ENCODE results near the gene CNST. TPM values are rescaled to one million over a fixed set of nuclear protein-coding genes. Genes with fewer than 3 reads are reported as not detected.
A peak's percentile ranks its signal among the peaks of the same experiment; 100 is the strongest.

Gene CNST
- total RNA-seq, 3 donors from 2014 or later (not counting 1 experiment from before 2014, with no cell fraction given), result 48.2 to 56.1 (median 49.7) TPM

DNA sequence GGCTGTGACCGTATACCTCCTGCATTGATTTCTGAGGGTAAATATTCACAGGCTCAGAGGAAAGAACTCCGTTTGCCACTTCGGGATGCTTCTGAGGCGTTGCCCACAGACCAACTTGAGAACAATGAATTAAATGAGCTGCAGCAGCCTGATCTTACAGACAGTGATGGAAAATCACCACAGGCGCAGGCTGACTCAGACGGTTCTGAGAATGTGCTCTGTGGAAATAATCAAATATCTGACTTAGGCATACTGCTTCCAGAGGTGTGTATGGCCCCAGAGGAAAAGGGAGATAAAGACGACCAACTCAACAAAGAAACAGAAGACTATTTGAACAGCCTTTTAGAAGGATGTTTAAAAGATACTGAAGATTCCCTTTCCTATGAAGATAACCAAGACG is 81.3 kb downstream of the CNST start:
- H3K36me3 Mint-ChIP-seq, result peaks cover 18% of the 10 kb centered on the region
- H3K4me1 Mint-ChIP-seq, result peaks cover 7 to 12% of the 10 kb centered on the region in 2 donors
- no peaks in the 10 kb centered on the region for H3K27me3 Mint-ChIP-seq (ENCODE audit: low read depth in 2 of 2)
- TF ChIP-seq, protein P1, sequence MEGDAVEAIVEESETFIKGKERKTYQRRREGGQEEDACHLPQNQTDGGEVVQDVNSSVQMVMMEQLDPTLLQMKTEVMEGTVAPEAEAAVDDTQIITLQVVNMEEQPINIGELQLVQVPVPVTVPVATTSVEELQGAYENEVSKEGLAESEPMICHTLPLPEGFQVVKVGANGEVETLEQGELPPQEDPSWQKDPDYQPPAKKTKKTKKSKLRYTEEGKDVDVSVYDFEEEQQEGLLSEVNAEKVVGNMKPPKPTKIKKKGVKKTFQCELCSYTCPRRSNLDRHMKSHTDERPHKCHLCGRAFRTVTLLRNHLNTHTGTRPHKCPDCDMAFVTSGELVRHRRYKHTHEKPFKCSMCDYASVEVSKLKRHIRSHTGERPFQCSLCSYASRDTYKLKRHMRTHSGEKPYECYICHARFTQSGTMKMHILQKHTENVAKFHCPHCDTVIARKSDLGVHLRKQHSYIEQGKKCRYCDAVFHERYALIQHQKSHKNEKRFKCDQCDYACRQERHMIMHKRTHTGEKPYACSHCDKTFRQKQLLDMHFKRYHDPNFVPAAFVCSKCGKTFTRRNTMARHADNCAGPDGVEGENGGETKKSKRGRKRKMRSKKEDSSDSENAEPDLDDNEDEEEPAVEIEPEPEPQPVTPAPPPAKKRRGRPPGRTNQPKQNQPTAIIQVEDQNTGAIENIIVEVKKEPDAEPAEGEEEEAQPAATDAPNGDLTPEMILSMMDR (IDR thresholded peaks at IDR 0.05), result no peak
- intact Hi-C loops (cut with micrococcal nuclease), result no loop called here
- Histone ChIP-seq H3K4me3 (ENCODE audit: low read length) (no peak overlapping the region), H3K27ac (ENCODE audit: low read length) (no peak overlapping the region), H3K9me3 (ENCODE audit: control insufficient read depth, insufficient read depth, low read length) (no peaks in the 10 kb centered on the region), H3K36me3 (ENCODE audit: control insufficient read depth, insufficient read depth, low read length) (peaks cover 47% of the 10 kb centered on the region), H3K4me1 (ENCODE audit: control insufficient read depth, insufficient read depth, low read length) (no peaks in the 10 kb centered on the region), H3K27me3 (ENCODE audit: control insufficient read depth, insufficient read depth, low read length) (no peaks in the 10 kb centered on the region)
- 96% methylated on average over 7 of the region's 8 CpGs for WGBS (ENCODE audit: insufficient coverage)
- DNase-seq, result no peak
- no peak overlapping the region for H3K27ac Mint-ChIP-seq
- H3K4me3 Mint-ChIP-seq, result no peak overlapping the region
- H3K9me3 Mint-ChIP-seq, result peaks cover 2% of the 10 kb centered on the region in 2 donors
- ATAC-seq, result no peak

DNA sequence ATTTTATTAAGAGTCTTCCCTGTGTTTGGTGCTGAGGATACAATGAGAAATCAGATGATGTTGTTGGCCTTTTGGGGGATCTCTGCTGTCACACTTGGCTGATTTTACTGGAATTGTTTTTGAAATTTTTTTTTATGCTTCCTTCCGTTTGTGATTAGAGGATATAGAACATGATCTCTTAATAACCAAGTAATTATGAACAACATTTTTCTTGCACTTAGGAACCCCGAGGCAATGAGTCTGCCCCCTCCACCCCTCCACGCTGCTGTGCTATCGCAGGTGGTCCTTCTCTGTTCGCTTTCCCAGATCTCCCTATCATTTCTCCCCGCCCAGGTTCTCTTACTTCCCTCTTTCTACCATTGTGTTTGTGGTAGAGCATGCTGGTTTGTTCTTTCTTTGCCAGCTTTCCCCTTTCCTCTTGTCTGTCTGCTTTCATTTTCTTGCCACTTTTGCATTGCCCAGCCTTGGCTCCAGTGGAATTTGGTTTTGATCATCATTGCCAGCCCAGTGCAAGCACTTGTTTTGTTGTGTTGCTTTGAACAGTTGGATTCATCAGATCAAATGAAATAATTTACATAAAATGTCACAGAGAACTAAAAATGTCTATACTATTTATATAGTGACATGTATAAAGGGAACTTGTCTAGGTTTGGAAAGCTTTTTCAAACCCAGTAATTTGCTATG is 84.9 kb downstream of the CNST start:
- peaks cover 39% of the 10 kb centered on the region for H3K36me3 ChIP-seq (ENCODE audit: control insufficient read depth, insufficient read depth, low read length)
- intact Hi-C loops (cut with micrococcal nuclease), result no loop called here
- DNase-seq (no peak), ATAC-seq (no peak)
- no peaks in the 10 kb centered on the region for H3K4me1 ChIP-seq (ENCODE audit: control insufficient read depth, insufficient read depth, low read length)
- 81% methylated on average over 5 of the region's 6 CpGs for WGBS (ENCODE audit: insufficient coverage)
- Mint-ChIP-seq H3K27me3 (ENCODE audit: low read depth in 2 of 2) (no peaks in the 10 kb centered on the region), H3K27ac (no peak overlapping the region), H3K4me3 (no peak overlapping the region), H3K36me3 (peaks cover 19% of the 10 kb centered on the region), H3K9me3 (no peaks in the 10 kb centered on the region), H3K4me1 (peaks cover 11 to 26% of the 10 kb centered on the region in 2 donors)
- H3K27ac ChIP-seq (ENCODE audit: low read length), result no peak overlapping the region
- TF ChIP-seq, protein P1 (IDR thresholded peaks at IDR 0.05), result no peak
- no peak overlapping the region for H3K4me3 ChIP-seq (ENCODE audit: low read length)
- H3K9me3 ChIP-seq (ENCODE audit: control insufficient read depth, insufficient read depth, low read length), result no peaks in the 10 kb centered on the region
- no peaks in the 10 kb centered on the region for H3K27me3 ChIP-seq (ENCODE audit: control insufficient read depth, insufficient read depth, low read length)

DNA sequence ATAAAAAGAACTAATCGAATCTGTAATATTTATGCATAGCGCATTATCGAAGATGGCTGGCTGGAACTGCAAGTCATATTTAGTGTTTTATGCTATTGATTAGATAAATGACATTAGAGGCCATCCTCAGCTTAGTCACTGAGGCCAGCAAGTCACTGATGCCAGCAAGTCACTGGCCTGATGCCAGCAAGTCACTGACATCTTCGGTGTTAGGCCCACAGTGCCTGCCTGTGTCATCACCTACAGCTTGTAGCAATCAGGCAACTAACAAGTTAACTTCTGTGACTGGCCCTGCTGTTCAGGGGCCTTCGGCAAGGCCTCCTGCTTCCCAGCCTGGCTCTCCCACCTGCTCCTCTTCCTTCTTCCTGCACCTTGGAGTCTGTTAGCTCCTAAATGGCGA is 92.3 kb downstream of the CNST start:
- no peak for ATAC-seq
- Histone ChIP-seq H3K9me3 (ENCODE audit: control insufficient read depth, insufficient read depth, low read length) (no peaks in the 10 kb centered on the region), H3K27me3 (ENCODE audit: control insufficient read depth, insufficient read depth, low read length) (no peaks in the 10 kb centered on the region), H3K27ac (ENCODE audit: low read length) (no peak overlapping the region), H3K4me3 (ENCODE audit: low read length) (no peak overlapping the region), H3K4me1 (ENCODE audit: control insufficient read depth, insufficient read depth, low read length) (no peaks in the 10 kb centered on the region), H3K36me3 (ENCODE audit: control insufficient read depth, insufficient read depth, low read length) (peaks cover 19% of the 10 kb centered on the region)
- Mint-ChIP-seq H3K4me1 (peaks cover 4 to 13% of the 10 kb centered on the region in 2 donors), H3K36me3 (peaks cover 18% of the 10 kb centered on the region), H3K9me3 (no peaks in the 10 kb centered on the region), H3K27ac (peak overlapping the region in 1 of 2 donors; percentile 5), H3K4me3 (no peak overlapping the region), H3K27me3 (ENCODE audit: low read depth in 2 of 2) (no peaks in the 10 kb centered on the region)
- WGBS (ENCODE audit: insufficient coverage), result 99% methylated on average over 6 of the region's 6 CpGs
- TF ChIP-seq, protein P1 (IDR thresholded peaks at IDR 0.05), result no peak
- no peak for DNase-seq
- intact Hi-C loops (cut with micrococcal nuclease), result no loop called here
